Amygdala (tissue), 56 donors: ENCODE results near the gene TM4SF4.
"Not testable (repeated sequence)": the region's sequence is repeated elsewhere in the genome, so short reads cannot be mapped to it uniquely, and the experiment has no call there.

ENCODE experiments used
- DNase-seq, 56 donors: peaks; one replicate each; lab custom pipeline; 2025; lab: John Stamatoyannopoulos, UW

TM4SF4 gene

DNA sequence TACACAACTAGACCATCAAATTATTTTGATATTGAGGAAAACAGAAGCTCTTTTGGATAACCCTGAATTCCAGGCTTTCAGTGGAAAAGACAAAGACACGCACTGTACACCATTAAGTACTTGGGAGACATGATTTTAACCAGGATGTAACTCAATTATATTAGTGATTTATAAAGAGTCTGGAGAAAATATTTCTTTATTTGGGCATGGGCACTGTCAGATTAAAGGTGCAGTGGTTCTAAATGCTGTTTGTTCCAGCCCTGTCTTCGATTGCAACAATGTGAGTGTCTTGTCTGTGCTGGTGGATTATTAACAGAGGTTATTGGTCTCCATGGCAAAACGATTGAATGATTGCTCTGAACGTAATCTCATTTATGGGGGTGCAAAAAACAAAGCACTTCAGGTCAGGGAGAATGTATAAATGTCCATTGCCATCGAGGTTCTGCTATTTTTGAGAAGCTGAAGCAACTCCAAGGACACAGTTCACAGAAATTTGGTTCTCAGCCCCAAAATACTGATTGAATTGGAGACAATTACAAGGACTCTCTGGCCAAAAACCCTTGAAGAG, at the start of gene TM4SF4:
TSS of gene TM4SF4 (plus strand) at position 448 of the 568 bp plus-strand sequence. CDS start 181 bp downstream, outside the sequence.
- no peak for DNase-seq

GRCh38 chr3:149424918-149425317, 49.6 kb upstream of the TM4SF4 start:
- DNase-seq: no peak

DNA sequence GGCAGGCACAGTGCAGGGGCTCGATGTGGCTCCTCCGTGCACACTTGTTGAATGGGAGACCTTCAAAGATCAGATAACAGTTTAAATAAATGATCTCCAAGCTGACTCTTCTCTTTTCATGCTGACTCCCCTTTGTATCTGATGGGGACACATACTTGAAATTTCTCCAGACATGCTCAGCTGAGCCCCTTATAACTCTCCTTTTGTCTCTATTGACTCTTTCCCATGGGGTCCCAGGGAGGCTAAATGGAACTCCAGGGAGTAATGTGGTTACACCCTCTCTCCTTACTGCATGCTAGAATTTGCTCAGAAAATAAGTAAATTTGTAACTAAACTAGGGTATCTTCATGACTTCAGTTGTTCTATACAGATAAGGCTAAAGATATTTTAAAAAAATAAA, 48.2 kb upstream of the TM4SF4 start:
- no peak for DNase-seq

- DNase-seq: no peak
These were observed 46.4 kb upstream of the TM4SF4 start for GRCh38 chr3:149428087-149428486.

- no peak for DNase-seq
These were observed 44.3 kb upstream of the TM4SF4 start for GRCh38 chr3:149430216-149430615.

GRCh38 chr3:149432149-149432548, 42.3 kb upstream of the TM4SF4 start:
- DNase-seq: no peak

DNA sequence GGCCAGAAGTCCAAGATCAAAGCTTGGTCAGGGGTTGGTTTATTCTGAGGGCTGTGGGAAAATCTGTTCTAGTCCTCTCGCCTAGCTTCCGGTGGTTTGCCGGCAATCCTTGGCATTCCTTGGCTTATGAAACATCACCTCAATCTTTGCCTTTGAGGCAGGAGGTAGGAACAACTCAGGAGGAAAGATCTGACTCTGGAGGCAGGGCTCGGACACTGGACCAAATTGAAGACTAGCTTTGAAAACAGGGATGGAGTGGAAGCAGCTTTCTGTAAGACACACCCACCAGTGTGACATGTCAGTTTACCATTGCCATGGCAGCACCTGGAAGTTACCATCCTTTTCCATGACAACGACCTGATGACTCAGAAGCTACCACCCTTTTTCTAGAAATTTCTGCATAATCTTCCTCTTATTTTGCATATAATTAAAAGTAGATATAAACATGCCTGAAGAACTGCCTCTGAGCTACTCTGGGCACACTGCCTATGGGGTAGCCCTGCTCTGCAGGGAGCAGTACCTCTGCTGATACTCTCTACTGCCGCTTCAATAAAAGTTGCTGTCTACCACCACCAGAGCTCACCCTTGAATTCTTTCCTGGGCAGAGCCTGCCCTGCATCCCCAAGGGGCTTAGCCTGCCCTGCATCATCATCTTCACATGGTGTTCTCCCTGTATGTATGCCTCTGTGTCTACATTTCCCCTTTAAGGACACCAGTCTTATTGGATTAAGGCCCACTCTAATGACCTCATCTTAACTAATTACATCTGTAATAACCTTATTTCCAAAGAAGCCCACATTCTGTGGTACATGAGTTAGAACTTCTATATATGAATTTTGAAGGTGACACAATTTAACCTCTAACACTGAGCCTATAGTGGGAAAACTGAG, 38.3 kb upstream of the TM4SF4 start:
- DNase-seq: no peak

- DNase-seq: no peak
These were observed 37.2 kb upstream of the TM4SF4 start for GRCh38 chr3:149437286-149437685.

DNA sequence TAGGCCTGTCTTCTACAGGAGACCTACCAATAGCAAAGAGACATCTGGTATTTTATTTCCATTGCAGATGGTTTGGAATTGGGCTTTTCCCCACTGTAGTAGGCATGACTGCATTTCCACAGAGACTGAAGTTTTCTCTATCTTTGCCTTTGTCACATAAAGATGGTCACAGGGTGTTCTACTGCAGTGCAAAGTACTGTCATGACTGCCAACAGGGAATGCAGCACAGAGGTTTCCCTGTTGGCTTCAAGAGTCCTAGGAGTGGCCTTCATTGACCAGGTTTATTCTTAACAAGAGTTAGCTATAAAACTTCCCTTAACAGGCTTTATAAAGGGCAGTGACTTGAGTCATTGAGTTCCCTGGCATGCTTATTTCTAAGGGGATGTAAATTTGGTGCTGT, 36.8 kb upstream of the TM4SF4 start:
- no peak for DNase-seq

GRCh38 chr3:149438981-149439380, 35.5 kb upstream of the TM4SF4 start:
- DNase-seq: no peak

DNA sequence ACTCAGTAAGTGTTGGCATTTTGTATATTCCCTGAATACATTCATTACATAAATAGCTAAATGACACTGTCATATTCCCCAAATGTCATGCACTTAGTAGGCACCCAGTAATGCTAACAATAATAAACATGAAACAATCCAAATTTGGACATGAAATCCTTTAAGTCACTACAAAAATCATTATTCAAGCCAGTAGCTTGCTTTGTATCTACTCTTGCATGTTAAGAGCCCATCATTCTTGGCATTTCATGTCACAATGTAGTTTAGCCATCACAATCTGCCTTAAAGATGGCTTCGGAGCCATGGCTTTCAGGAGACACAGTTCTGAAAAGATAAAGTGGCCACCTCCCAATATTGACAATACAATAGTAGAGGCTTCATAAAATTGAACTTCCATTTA, 32.9 kb upstream of the TM4SF4 start:
- no peak for DNase-seq

DNA sequence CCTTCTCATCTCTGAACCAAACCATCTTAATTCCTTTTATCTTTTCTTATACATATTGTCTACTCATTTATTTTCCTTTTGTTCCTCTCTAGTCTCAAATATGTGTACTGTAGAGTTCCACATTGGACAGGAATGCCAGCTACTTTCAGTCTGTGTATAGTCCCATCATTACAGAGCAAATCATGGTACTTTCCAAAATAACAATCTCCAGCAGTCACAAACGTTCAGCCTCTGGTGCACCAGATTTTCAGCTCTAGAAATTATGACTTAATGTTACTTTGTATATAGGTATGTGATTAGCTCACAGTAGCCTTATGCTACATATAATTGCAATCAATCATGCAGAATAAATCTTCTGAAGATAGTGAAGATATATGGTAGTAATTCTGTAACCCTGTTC, 32.5 kb upstream of the TM4SF4 start:
- no peak for DNase-seq

- DNase-seq: no peak
These were observed 31.5 kb upstream of the TM4SF4 start for GRCh38 chr3:149442851-149443544.

GRCh38 chr3:149443545-149443912, 31.0 kb upstream of the TM4SF4 start:
- DNase-seq: no peak

GRCh38 chr3:149444867-149445266, 29.6 kb upstream of the TM4SF4 start:
- not testable (repeated sequence) for DNase-seq

DNA sequence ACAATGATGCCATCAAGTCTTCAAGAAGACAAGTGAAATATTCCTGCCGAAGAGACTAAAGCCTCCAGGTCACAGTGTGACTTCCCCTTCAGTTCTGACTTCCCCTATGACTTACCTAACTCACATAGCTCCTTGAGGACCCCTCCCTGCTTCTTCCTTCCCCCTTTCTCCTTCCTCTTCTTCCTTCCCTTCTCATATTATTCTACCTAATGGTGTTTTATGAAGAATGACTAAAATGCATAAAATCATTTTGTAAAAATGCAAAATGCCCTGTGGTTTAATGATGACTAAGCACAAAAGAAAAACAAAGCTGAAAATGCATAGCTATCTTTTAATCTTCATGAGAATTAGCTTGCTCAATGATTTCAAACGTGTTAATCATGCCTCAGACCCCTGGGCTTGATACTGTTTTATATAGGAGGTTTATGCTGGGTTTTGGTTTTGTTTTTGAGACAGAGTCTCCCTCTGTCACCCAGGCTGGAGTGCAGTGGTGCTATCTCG, 26.1 kb upstream of the TM4SF4 start:
- no peak for DNase-seq

DNA sequence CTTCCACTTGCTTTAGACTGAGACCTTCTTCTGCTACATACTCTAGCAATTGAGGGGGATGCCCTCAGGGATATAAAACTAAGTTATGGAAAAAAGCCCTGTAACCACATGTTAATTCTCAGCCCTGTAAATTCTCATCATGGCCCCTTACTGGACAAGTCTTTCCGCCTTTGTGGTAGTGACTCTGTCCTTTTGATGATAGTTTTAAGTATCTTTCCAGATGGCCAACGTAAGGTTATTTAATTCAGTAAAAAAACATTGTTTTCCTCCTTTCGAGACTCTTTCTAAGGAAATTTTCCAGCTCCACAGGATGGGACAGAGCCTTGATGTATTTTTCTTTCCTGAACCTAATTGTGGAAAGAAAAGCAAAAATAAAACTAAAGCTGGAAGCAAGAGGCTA, 25.3 kb upstream of the TM4SF4 start:
- DNase-seq: no peak

GRCh38 chr3:149449799-149450198, 24.7 kb upstream of the TM4SF4 start:
- DNase-seq: no peak

DNA sequence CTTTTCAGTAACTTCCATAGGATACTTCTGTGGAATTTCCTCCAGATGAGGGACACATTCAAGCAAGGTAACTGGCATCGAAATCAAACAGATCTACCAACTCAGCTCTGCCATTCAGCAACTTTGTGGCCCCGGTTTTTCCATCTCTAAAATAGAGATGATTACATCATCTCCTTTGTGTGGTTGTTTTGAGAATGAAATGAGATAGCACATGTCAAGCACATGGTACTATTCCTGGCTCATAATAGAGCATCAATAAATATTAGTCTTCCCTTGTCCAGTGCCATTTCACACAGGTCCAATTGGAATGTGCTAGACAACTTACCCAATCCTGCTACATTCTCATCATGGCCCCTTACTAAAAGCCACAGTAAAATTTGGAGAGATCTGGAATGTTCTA, 24.2 kb upstream of the TM4SF4 start:
- DNase-seq: no peak

DNA sequence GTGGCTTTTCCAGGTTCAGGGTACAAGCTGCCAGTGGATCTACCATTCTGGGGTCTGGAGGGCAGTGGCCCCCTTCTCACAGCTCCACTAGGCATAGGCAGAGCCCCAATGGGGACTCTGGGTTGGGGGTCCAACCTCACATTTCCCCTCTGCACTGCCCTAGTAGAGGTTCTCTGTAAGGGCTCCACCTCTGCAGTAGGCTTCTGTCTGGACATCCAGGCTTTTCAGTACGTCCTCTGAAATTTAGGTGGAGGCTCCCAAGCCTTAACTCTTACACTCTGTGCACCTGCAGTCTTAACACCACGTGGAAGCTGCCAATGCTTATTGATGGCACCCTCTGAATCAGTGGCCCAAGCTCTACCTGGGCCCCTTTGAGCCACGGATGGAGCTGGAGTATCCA, 22.5 kb upstream of the TM4SF4 start:
- DNase-seq: no peak

GRCh38 chr3:149453140-149453805, 21.2 kb upstream of the TM4SF4 start:
- no peak for DNase-seq
